GM19043 (cell line): ENCODE measurements around the gene LAIR2.
"Not testable (repeated sequence)": the region's sequence is repeated elsewhere in the genome, so short reads cannot be mapped to it uniquely, and the experiment has no call there.

Experiments used
- ATAC-seq: cut with Tn5 transposase; IDR thresholded peaks from one replicate; pipeline ENCODE4 v1.9.1; 2021; ENCODE audit warnings: low read depth; ENCODE audit not compliant: unreplicated experiment

LAIR2 gene

DNA sequence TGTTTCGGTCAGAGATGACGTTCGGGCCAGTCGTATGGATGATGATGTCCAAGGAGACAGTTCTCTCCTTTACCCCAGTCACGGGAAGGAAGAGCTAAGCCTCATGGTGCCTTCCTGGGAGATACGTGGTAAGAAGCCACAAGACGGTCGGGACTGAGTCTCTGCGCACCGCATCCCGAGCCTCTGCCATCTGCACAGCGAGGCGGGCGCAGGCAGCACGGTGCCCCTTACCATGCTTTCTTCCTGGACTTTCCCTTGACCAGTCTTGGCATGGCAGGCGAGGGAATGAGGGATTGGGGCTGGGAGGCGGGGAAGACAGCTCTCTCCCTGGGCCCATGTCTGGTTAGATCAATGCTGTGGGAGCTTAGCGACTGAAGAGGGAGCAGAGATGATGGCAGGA is 10.1 kb upstream of the LAIR2 start:
- no peak for ATAC-seq

DNA sequence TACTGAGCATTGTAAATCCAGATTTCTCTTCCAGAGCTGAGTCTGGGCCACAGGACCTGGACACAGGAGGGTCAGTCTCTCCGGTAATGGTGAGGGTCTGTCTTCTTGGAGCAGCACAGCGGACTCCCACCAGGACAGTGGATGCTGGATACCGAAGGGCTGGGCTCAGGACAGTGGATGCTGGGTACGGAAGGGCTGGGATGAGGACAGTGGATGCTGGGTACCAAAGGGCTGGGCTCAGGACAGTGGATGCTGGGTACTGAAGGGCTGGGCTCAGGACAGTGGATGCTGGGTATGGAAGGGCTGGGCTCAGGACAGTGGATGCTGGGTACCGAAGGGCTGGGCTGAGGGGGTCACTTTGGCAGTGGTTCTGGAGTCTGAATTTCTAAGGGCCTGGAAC is 9.6 kb upstream of the LAIR2 start:
- not testable (repeated sequence) for ATAC-seq

DNA sequence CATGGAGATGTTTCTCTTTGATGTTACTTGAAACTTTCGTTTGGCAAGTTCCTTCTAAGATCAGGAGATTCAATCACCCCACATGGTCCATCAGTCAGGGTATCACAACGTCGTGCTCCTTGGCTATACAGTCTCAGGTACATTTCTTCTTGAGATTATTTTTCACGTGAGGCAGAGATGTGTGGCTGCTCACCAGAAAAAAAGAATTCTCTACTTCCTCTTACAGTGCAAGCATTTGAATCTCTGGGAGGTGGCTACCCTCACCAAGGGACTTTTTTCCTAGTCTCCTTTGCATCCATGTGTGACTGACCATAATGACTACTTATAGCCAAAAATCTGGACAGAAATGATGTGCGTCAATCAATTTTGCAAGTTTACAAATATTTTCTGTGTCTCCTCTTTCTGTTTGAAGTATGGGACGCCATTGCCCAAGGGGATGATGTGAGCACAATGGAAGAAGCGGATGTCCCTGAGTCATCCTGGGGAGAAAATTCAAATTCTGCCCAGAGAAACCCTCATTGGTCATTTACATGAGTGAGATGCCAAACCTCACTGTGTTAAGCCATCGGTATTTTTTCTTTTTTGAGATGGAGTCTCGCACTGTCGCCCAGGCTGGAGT is 8.6 kb upstream of the LAIR2 start:
- no peak for ATAC-seq

DNA sequence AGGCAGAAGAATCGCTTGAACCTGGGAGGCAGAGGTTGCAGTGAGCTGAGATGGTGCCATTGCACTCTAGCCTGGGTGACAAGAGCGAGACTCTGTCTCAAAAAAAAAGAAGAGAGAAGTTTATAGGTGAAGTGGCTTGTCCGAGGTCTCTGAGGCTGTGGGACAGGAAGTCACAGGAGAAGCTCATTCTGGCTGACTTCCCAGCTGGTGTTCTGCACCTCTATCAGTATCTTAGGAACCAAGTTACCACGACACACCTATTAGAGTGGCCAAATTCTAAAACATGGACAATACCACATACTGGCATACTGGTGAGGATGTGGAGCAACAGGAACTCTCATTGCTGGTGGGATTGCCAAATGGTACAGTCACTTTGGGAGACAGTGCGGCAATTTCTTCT is 7.3 kb upstream of the LAIR2 start:
- not testable (repeated sequence) for ATAC-seq

GRCh38 chr19:54497747-54498450 is 4.7 kb upstream of the LAIR2 start:
- ATAC-seq, result not testable (repeated sequence)

DNA sequence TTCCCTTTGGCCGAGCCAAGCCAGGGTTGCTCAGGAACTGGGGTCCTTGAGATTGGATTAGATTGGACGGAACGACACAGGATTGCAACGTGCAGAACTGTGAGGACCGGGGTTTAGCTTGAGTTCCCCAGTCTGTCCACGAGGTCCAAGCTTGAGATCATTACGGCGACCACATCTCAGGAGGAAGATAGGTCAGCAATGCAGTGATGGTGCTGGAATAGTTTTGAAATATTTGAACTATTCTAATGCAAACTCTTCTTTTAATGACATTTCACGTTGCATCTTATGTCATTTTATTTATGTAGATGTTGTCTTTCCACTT is 4.2 kb upstream of the LAIR2 start:
- ATAC-seq, result not testable (repeated sequence)

- ATAC-seq, result not testable (repeated sequence)
These were observed 2.9 kb downstream of the LAIR2 start for GRCh38 chr19:54505542-54505941.

GRCh38 chr19:54506079-54506478 is 3.4 kb downstream of the LAIR2 start:
- ATAC-seq, result no peak

GRCh38 chr19:54507038-54507717 is 4.5 kb downstream of the LAIR2 start:
- ATAC-seq, result not testable (repeated sequence)

DNA sequence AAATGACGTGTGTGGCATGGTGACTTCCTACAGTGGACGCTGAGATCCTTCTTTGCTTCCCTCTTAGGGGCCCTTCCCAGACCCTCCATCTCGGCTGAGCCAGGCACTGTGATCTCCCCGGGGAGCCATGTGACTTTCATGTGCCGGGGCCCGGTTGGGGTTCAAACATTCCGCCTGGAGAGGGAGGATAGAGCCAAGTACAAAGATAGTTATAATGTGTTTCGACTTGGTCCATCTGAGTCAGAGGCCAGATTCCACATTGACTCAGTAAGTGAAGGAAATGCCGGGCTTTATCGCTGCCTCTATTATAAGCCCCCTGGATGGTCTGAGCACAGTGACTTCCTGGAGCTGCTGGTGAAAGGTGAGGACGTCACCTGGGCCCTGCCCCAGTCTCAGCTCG is 5.2 kb downstream of the LAIR2 start:
- ATAC-seq, result no peak

DNA sequence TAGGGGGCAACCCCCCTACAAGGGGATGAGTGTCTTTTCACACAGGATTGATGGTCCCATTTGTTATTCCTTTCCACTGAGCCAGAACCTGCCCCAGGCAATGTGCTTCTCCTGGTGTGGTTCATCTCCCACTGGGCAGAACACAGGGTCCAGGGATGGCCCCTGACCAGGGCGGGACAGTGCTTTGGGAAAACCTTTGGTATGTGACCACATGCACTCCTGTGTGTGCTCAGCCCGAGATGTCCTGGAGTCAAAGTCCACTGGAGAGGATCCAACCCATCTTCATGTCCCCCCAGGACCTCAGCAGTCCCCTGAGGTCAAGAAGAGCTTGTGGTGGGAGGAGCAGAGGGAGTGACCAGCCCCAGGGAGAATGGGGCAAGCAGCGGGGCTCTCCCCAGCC is 5.9 kb downstream of the LAIR2 start:
- ATAC-seq, result not testable (repeated sequence)

- not testable (repeated sequence) for ATAC-seq
These were observed 6.7 kb downstream of the LAIR2 start for GRCh38 chr19:54509200-54509940.

GRCh38 chr19:54515156-54515555 is 12.5 kb downstream of the LAIR2 start:
- ATAC-seq, result no peak

DNA sequence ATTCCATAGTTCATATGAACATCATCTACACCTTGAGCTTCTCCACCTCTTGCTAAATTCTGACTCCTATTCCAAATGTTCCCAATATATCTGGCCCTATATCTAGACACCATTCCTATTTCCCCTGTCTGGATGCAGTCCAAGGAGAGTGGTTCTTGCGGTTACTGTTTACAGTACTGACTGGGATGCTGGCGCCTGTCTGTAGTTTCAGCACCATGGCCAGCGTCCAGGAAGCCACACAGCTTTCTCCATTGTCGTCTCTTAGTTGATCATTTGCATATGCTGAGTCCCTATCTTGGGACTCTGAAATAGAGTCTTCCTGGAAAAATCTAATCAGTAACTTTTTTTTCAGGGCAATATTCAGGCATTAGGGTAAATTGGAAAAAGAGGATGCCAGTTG is 14.9 kb downstream of the LAIR2 start:
- no peak for ATAC-seq

DNA sequence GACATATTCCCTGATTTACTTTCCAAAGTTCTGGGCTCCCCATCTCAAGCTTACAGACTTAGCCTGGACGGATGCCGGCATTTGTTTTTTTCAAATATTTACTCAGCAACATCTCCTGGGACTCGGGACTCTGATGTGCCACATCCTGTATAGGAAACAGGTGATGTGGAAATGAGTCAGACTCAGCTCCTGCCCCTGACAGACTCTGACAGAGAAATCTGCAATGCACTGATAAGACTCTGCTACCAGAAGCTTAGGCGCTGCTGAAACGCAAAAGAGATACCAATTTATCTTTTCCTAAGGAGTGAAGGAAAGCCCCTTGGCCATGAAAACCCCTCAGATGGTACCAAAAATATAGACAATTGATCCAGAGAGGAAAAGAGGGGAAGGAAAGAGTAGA is 16.2 kb downstream of the LAIR2 start:
- peak; percentile 51 for ATAC-seq

- no peak for ATAC-seq
These were observed 18.6 kb downstream of the LAIR2 start for GRCh38 chr19:54521022-54521859.

DNA sequence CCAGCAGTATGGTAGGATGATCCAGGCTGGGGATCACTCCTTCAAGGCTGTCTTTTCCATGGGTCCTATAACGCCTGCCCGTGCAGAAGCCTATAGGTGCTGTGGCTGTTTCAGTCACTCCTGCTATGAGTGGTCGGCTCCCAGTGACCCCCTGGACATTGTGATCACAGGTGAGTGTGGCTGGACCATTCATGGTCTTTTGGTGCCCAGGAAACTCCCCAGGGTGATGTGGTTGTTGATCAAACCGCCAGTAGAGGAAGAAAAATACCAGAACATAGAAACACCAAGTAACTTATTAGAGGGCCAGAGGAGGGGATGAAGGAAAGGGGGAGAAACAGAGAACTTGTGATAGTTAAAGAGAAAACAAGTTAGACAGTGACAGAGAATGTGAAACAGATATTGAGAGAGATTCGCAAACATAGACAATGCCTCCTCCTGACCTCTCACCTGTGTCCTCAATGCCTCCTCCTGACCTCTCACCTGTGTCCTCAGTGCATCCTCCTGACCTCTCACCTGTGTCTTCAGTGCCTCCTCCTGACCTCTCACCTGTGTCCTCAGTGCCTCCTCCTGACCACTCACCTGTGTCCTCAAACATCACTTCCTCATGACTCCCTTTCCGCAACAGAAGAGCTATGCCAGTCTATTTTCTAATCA is 19.4 kb downstream of the LAIR2 start:
- no peak for ATAC-seq

DNA sequence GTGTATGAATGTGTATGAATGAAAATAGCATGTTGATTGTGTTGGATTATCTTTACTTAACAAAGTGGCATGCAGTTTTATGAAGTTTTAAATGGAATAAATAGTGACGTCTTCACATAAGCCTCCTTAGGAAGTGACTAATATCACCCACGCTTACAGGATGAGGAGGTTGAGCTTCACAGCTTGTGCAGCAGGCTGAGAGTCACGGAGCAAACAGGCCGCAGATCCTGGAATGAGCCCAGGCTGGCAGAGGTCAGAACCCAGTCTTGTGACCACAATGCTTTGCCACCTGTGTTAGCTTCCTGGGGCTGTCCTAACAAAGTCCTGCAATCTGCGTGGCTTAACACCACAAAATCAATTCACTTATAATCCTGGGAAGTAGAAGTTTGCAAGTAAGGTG is 20.8 kb downstream of the LAIR2 start:
- no peak for ATAC-seq

GRCh38 chr19:54525636-54526035 is 23.0 kb downstream of the LAIR2 start:
- ATAC-seq, result no peak

GRCh38 chr19:54526972-54527371 is 24.3 kb downstream of the LAIR2 start:
- no peak for ATAC-seq
